Esophagus squamous epithelium (tissue), 4 donors: ENCODE results near the gene IDUA.

Experiments
- POLR2A ChIP-seq, 4 donors: fragments of 450-650 bp; IDR thresholded peaks; one replicate each; pipeline ENCODE4 v1.6.1; 2017; ENCODE audit warnings: antibody characterized with exemption in 4 of 4, mild to moderate bottlenecking in 4 of 4, moderate library complexity in 3 of 4
- TF ChIP-seq, protein P1 (sequence below), 6 experiments: fragments of 450-650 bp in 4 of 6; fragments of 200-600 bp in 2 of 6; sonication (generic) in 2 of 6; IDR thresholded peaks; one replicate each; pipeline ENCODE4 v1.5.1; 2016 to 2019; ENCODE audit warnings: antibody characterized with exemption in 6 of 6, mild to moderate bottlenecking in 4 of 6, moderate library complexity in 4 of 6

DNA sequence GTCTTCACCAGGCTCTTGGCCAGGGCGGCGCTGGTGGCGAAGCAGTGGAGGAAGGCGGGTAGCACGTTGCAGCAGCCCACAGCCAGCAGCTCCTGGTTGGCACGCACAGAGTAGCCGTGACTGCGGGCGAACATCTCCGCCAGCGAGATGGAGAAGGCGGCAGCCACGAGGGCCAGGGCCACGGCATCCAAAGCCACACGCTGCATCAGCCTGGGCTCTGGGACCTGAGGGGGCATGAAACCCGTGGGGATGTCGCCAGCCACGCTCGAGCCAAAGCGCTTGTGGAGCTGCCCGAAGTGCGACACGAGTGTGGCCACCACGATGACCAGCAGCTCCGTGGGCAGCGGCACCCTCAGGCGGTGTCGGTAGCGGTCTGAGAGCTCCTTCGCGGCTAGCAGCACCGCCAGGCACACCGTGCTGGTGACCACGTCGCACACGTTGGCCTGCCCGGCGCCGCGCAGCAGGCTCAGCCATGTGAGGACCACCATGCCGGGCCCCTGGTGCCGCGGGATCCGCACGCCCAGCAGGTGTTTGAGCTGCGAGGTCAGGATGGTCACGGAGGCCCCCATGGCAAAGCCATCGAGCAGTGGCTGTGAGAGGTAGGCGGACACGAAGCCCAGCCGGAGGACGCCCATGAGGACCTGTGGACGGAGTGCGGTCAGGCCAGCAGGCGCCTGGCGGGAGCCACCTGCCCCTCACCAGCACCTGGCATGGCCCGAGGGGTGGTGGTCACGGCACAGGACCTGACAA lies 3.1 kb downstream of the IDUA start:
- TF ChIP-seq, protein P1, sequence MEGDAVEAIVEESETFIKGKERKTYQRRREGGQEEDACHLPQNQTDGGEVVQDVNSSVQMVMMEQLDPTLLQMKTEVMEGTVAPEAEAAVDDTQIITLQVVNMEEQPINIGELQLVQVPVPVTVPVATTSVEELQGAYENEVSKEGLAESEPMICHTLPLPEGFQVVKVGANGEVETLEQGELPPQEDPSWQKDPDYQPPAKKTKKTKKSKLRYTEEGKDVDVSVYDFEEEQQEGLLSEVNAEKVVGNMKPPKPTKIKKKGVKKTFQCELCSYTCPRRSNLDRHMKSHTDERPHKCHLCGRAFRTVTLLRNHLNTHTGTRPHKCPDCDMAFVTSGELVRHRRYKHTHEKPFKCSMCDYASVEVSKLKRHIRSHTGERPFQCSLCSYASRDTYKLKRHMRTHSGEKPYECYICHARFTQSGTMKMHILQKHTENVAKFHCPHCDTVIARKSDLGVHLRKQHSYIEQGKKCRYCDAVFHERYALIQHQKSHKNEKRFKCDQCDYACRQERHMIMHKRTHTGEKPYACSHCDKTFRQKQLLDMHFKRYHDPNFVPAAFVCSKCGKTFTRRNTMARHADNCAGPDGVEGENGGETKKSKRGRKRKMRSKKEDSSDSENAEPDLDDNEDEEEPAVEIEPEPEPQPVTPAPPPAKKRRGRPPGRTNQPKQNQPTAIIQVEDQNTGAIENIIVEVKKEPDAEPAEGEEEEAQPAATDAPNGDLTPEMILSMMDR (IDR thresholded peaks at IDR 0.05): no peak
- TF ChIP-seq POLR2A (IDR thresholded peaks at IDR 0.05): no peak
